Stimulated activated CD4-positive, alpha-beta T cell treated with anti-CD3 and anti-CD28 coated beads, Interleukin-12 subunit alpha, Interleukin-12 subunit beta, amount 100 ng/mL, for 48 hours (primary cell): ENCODE measurements around the gene IFTAP.
"Not testable (repeated sequence)": the region's sequence is repeated elsewhere in the genome, so short reads cannot be mapped to it uniquely, and the experiment has no call there.

Source experiments
- DNase-seq, 3 donors: peaks; one replicate each; pipeline ENCODE4 v3.0.0-alpha.2; 2020; ENCODE audit warnings: low read depth in 2 of 3, low spot score in 1 of 3

The IFTAP gene, protein sequence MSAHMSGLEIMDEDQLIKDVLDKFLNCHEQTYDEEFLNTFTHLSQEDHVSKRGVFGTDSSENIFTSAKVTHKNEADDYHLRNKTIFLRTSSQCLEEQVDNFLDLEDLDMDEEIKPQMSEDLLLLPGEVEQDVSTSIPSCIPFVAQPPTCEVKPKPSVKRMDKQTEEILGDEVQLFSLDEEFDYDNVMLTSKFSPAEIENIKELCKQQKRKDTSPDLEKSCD

DNA sequence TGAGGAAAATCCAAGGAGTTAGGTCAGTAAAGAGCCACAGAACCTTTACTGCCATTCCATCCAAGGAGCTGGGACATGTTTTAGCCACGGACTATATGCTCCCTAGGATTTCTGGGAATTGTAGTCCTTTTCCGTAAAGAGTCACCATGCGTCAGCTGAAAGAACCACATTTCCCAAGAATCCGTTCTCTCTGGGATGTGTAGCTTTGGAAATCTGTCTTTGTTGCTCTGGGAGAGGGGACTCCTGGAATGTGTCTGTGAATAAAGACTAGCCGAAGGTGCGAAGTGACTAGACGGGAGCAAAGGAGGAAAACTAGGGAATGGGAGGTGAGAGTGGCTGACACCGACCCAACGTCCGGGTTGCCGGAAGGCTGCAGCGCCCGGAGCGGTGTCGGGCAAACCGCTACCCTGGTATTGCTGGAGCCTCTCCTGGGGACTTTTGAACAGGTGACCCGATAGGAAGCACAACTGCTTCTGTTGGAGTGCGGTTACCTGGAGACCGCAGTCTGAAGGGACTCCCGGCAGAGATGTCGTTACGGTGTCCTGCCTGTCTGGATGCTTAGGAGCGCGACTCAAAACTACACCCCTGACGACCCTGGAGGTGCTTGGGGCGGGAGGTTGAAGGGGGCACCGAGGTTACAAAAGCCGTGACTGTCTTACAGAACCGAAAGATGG, at the start of gene IFTAP:
IFTAP (plus strand) TSS at position 187 of the 674 bp plus-strand sequence. CDS start 15,602 bp downstream, outside the sequence.
- DNase-seq, result peak in 2 of 3 donors; percentile 7 to 15

DNA sequence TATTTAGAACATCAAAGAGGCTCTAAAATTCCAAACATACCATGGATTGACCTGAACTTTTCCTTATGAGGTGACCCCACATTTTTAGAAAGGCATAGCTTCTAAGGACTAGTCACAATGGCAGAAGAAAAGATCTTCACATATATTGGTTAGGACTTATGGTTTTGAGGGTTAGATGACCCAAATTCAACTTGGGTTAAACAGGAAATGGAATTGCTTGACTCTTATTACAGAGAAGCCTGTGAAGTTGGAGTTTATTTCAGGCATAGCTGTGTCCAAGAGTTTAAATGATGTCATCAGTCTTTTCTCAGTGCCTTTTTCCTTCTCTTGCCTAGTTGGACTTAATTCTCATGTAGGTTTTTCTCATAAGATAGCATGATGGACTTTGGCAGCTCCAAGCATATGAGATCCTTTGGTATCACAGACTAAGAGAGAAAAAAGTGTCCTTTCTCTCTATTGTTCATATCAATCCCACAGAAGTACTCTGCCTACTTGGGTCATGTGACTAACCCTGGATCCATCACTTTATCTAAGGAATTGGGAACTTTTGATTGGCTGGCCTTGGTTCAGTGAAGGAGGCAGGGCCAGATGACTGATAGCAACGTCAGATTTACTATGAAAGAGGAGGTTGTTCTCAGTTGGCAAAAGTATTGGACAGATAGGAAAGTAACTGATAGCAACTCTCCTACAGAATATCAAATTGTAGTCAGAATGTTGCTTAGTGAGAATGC, 43.8 kb upstream of the IFTAP start:
- no peak for DNase-seq

DNA sequence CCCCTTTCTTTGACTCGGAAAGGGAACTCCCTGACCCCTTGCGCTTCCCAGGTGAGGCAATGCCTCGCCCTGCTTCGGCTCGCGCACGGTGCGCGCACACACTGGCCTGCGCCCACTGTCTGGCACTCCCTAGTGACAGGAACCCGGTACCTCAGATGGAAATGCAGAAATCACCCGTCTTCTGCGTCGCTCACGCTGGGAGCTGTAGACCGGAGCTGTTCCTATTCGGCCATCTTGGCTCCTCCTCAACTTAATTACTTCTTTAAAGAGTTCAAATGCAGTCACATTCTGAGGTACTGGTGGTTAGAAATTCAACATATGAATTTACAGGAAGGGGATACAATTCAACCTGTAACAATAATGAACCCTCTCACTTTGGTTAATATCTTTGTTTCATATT, 36.9 kb upstream of the IFTAP start:
- DNase-seq, result not testable (repeated sequence)

DNA sequence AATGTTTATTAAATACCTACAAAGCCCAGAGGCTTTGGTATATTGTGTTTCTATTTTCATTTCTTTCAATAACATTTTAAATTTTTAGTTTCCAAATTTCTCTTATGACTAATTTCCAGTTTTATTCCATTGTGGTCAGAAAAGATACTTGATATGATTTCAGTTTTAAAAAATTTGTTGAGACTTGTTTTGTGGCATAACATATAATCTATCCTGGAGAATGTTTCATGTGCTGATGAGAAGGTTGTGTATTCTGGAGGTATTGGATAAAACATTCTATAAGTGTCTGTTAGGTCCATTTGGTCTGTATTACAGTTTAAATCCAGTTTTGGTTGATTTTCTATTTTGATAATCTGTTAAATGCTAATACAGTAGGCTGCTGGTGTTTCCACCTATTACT, 36.3 kb upstream of the IFTAP start:
- no peak for DNase-seq

DNA sequence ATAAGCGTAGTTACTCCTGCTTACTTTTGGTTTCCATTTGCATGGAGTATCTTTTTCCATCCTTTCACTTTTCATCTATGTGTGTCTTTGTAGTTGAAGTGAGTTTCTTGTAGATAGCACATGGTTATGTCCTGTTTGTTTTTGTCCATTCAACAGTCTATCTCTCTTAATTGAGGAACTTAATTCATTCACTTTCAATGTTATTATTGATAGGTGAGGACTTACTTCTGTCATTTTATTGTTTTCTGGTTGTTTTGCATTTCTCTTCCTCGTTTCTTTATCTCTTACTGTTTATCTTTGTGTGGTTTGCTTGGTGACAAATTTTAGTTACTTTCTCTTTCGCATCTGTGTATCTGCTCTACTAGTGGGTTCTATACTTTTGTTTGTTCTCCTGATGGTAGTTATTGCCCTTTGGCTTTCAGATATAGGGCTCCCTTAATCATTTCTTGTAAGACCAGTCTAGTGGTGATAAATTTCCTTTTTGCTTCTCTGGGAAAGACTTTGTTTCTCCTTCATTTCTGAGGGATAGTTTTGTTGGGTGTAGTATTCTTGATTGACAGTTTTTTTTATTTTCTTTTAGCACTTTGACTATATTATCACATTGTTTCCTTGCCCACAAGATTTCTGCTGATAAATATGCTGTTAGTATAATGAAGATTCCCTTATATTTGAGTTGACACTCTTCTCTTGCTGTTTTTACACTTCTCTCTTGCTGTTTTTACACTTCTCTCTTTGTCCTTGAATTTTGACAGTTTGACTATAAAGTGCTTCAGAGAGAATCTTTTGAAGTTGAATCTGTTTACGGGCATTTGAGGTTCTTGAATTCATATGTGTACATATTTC, 35.5 kb upstream of the IFTAP start:
- DNase-seq, result no peak

DNA sequence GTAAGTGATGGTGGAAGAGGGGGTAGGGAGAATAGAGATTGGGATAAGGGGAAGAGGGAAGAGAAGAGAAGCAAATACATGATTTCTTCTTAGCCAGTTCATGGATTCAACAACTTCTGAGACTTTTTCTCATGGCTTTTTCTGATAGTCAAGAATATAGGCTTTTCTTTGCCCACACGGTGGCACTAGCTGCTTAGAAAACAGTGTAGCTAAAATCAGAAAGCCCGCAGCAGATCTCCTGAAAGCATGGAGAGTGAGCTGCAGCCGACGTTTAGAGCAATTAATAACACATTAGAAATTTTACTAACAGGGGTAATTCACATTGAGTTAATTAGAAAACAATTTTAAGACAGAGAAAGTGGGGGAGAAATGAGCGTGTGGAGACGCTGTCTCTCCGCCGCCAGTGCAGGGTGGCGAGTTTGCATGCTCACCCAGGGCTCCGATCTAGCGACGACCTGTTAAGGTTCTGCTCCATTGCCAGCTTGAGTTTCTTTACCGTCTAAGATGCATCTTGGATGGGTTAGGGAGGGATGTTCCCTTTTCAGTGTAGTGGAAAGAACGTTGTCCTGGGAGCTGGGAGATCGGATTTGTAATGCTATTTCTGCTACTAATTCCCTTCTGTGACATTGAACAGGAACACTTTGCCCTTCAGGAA, 29.8 kb upstream of the IFTAP start:
- DNase-seq, result peak; percentile 6 to 31 (median 11)

DNA sequence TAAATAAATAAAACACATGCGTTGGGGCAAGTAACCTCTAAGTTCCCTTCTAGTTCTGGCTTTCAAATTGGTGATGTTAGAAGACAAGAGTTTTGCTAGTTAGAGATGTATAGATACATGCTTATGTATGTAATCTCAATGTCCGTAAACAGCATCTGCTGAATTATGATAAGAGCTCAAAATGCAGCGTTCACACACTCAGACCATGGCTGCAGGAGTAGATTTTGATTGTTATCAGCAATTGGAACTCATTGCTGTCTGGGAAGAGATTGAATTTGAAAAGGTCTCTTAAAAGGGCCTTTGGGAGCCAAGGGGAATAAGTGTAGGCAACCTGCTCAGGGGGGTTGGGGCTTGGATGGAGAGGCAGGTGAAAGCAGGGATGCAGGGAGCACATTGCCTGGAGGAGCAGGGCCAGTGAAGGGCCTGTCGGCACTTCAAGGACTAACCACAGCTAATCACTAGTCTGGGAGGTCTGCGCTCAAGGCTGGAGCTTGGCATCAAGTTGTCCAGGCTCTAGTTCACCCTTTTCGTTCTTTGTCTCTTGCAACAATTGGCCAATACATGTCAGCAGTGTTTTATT, 29.2 kb upstream of the IFTAP start:
- no peak for DNase-seq

DNA sequence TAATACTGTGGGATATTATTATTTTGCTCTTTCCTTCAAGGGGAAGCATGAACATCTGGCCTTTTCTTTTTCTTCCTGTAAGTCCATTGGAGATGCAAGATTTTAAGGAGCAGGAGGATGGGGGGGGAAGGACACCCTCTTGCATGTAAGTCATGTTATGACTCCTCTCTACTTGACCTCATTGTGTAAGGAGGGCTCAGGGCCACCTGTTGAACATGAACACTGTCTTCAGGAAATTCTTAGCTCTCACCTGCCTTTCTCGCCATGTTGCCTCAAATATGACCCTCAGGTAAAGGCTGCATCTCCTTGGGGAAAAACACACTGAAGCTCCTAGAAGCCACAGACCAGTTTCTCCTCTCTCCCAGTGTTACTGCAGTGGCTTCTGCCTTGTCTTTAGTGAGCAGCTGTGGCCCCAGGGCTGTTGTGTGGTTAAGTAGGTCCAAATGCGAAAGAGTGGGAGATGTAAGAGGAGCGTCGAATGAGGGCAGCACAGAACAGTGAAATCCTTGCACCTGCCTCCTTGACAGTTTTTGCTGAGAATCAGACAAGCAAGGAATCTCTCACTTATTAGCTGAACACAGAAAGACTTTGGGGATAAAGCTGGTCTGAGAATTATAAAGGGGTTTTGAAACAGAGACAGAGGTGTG, 27.8 kb upstream of the IFTAP start:
- DNase-seq, result no peak

DNA sequence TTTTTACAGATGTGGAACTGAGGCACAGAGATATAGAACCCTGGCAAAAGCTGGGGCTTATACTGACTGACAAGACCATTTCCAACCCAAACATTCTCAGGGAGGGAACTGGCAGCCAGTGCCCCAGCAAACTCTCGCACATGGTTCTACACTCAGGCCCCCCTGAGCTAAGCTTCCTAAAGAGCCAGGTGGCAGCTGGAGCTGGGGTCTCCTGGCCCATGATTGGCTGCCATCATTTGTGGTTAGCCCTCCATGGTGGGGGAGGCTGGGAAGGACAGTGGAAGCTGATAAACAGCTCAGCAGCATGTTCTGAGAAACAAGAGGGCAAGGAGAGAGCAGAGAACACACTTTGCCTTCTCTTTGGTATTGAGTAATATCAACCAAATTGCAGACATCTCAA, 26.6 kb upstream of the IFTAP start, which contains the start of gene RAG1:
RAG1 (plus strand) TSS at position 314 of the 400 bp plus-strand sequence. CDS start 5,298 bp downstream, outside the sequence.
- no peak for DNase-seq

DNA sequence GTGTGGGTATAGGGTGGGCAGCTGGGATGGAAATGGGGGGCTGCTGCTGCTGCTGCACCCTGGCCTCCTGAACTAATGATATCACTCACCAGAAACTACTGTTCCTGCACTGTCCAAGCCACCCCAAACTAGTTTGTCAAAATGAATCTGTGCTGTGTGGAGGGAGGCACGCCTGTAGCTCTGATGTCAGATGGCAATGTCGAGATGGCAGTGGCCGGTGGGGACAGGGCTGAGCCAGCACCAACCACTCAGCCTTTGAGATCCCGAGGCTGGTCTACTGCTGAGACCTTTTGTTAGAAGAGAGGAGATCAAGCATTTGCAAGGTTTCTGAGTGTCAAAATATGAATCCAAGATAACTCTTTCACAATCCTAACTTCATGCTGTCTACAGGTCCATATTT, 25.2 kb upstream of the IFTAP start:
- no peak for DNase-seq

DNA sequence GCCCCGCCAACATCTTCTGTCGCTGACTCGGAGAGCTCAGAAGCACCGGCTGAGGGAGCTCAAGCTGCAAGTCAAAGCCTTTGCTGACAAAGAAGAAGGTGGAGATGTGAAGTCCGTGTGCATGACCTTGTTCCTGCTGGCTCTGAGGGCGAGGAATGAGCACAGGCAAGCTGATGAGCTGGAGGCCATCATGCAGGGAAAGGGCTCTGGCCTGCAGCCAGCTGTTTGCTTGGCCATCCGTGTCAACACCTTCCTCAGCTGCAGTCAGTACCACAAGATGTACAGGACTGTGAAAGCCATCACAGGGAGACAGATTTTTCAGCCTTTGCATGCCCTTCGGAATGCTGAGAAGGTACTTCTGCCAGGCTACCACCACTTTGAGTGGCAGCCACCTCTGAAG, 19.8 kb upstream of the IFTAP start:
- DNase-seq, result no peak

DNA sequence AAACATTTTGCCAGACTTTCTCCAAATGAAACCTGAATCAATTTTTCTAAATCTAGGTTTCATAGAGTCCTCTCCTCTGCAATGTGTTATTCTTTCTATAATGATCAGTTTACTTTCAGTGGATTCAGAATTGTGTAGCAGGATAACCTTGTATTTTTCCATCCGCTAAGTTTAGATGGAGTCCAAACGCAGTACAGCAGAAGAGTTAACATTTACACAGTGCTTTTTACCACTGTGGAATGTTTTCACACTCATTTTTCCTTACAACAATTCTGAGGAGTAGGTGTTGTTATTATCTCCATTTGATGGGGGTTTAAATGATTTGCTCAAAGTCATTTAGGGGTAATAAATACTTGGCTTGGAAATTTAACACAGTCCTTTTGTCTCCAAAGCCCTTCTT, 16.9 kb upstream of the IFTAP start:
- no peak for DNase-seq

DNA sequence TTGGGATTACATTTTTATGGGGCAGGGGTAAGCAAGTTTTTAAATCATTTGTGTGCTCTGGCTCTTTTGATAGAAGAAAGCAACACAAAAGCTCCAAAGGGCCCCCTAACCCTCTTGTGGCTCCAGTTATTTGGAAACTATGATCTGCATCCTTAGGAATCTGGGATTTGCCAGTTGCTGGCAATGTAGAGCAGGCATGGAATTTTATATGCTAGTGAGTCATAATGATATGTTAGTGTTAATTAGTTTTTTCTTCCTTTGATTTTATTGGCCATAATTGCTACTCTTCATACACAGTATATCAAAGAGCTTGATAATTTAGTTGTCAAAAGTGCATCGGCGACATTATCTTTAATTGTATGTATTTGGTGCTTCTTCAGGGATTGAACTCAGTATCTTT, 16.4 kb upstream of the IFTAP start:
- DNase-seq, result no peak

DNA sequence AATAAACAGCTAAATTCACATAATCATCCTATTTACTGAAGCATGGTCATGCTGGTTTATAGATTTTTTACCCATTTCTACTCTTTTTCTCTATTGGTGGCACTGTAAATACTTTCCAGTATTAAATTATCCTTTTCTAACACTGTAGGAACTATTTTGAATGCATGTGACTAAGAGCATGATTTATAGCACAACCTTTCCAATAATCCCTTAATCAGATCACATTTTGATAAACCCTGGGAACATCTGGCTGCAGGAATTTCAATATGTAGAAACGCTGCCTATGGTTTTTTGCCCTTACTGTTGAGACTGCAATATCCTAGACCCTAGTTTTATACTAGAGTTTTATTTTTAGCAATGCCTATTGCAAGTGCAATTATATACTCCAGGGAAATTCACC, 15.8 kb upstream of the IFTAP start:
- DNase-seq, result no peak

DNA sequence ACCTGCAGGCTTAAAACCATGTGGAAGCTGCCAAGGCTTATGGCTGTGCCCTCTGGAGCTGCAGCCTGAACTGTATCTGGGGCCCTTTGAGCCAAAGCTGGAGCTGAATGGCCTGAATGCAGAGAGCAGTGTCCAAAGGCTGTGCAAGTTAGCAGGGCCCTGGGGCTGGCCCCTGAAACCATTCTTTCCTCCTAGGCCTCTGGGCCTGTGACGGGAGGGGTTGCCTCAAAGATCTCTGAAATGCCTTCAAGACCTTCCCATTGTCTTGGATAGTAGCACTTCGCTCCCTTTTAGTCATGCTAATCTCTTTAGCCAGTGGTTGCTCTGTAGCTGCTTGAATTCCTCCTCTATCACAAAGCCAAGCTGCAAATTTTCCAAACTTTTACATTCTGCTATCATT, 12.8 kb upstream of the IFTAP start:
- no peak for DNase-seq

DNA sequence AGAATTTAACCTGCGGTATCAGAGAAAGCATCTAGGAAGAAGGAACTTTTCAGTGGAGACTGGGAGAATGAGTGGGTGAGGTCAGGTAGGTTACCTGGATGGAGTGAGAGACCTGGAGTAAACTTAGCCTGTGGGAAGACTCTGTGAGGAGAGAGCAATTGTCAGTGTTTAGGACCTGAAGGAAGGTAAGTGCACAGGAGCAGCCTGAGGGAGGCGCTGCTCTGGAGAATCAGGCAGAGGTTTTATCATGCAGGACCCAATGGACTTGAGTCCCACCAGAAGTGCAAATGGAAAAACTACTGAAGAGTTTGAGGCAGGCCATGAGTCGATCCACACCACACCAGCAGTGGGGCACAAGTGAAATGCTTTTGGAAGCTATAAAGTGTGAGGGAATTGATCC, 10.6 kb upstream of the IFTAP start:
- no peak for DNase-seq

DNA sequence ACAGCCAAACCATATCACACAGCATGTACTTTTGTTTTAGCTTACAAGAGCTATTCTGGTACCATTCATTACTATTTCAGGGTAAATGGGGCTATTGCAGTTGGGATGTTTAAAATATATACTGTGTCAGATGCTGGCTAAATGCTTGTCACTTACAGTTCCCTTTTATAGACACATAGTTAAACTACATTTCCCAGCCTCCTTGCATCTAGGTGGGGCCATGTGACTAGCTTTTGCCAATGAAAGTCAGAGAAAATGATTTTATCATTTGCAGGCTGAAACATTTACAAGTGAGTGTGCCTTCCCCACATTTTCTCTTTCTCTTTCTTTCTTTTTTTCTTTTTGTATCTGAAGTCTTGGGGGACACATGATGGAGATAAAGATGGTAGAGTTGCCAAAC, 7.8 kb upstream of the IFTAP start:
- no peak for DNase-seq

DNA sequence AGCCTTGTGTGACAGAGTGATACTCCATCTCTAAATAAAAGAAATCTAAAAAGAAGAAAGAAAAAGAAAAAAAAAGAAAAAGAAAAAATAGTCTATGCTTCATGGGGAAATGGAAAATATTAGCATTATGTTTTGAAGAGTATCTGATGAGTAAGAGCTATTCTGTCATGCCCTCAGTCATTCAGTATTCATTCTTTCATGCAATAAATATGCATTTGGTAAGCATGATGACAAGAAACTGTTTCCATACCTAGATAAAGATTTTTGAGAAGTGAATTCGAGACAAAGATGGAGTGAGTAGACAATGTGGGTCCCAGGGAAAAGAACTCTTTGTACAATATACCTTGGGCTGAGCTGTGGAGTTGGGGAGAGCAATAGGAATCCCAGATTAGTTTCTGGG, 6.2 kb upstream of the IFTAP start:
- no peak for DNase-seq

DNA sequence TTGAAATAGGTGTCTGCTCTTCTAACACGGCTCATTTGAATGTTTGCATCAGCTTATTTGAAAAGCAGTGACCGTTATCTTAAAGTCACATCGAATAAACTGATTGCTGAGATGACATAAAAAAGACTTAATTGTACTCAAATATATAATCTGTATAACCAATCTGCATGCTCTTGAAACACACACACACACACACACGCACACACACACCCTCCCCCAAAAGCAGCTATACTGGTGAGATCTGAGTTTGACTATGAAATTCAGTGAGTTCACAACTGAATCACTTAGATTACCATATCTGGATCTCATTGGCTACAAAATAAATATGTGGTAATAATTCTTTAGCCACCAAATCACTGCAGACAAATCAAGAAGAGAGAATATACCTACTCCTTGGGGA, 3.8 kb upstream of the IFTAP start:
- no peak for DNase-seq

DNA sequence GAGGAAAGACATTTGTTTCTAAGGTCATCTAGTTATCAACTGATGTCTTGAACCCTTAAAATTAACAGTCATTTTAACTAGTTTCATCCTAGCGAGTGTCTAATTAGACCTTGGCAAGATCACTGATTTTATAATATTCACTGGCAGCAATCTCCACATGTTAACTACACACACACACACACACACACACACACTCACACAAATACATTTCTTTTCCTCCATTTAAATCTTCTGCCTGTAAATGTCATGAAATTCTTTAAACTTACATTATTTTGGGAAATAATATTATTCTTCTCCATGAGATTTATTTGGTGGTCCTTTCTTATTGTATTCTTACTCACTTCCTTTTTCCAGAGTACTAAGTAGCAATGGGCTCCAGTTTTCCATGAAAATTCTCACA, 2.9 kb upstream of the IFTAP start:
- no peak for DNase-seq
